Endothelial cell of umbilical vein (primary cell): ENCODE results near the gene LMO1.

Experiments
- MAX ChIP-seq: IDR thresholded peaks from 2 replicates; pipeline ENCODE4 v1.6.1; 2011; ENCODE audit not compliant: insufficient read depth, insufficient read length
- POLR2AphosphoS5 ChIP-seq: IDR thresholded peaks from 2 replicates; pipeline ENCODE4 v1.6.1; 2012; ENCODE audit warnings: low read depth, mild to moderate bottlenecking, control low read depth, low read length, moderate library complexity; ENCODE audit not compliant: insufficient read depth

GRCh38 chr11:8250981-8251615 is 12.6 kb downstream of the LMO1 start:
- TF ChIP-seq POLR2AphosphoS5 (no peak), MAX (no peak)
